KMS-11 (cell line): ENCODE data around the gene SLC26A1.

ENCODE experiments used
- H2AFZ ChIP-seq: fragments of 200-600 bp; sonication (generic); 2 replicates; pipeline ENCODE4 v1.6.1; 2016; ENCODE audit warnings: antibody characterized with exemption, mixed run types, low read depth
- H3K27ac ChIP-seq: fragments of 200-600 bp; sonication (generic); 2 replicates; pipeline ENCODE4 v1.6.1; 2016; ENCODE audit warnings: mild to moderate bottlenecking, mixed run types
- H3K27me3 ChIP-seq: fragments of 200-600 bp; sonication (generic); 2 replicates; pipeline ENCODE4 v1.6.1; 2017; ENCODE audit warnings: mild to moderate bottlenecking, low read depth, mixed run types, moderate library complexity; ENCODE audit not compliant: insufficient read depth
- H3K36me3 ChIP-seq: fragments of 200-600 bp; sonication (generic); 2 replicates; pipeline ENCODE4 v1.6.1; 2017; ENCODE audit warnings: mild to moderate bottlenecking, mixed run types; ENCODE audit not compliant: insufficient read depth
- H3K4me1 ChIP-seq: fragments of 200-600 bp; sonication (generic); 2 replicates; pipeline ENCODE4 v1.6.1; 2016; ENCODE audit warnings: mild to moderate bottlenecking, low read depth, mixed run types; ENCODE audit not compliant: poor library complexity, severe bottlenecking
- H3K4me2 ChIP-seq: fragments of 200-600 bp; sonication (generic); 2 replicates; pipeline ENCODE4 v1.7.0; 2016; ENCODE audit warnings: mild to moderate bottlenecking, mixed run types
- H3K4me3 ChIP-seq: fragments of 200-600 bp; sonication (generic); IDR thresholded peaks from 2 replicates; pipeline ENCODE4 v1.6.1; 2017; ENCODE audit warnings: low read depth, low read length, mixed read lengths; ENCODE audit not compliant: insufficient read depth
- H3K79me2 ChIP-seq: fragments of 200-600 bp; sonication (generic); 2 replicates; pipeline ENCODE4 v1.6.1; 2016; ENCODE audit warnings: low read depth, mixed run types; ENCODE audit not compliant: insufficient read depth
- H3K9ac ChIP-seq: fragments of 200-600 bp; sonication (generic); 2 replicates; pipeline ENCODE4 v1.6.1; 2016; ENCODE audit warnings: mild to moderate bottlenecking, mixed run types
- H4K20me1 ChIP-seq: fragments of 200-600 bp; sonication (generic); 2 replicates; pipeline ENCODE4 v1.6.1; 2016; ENCODE audit warnings: mild to moderate bottlenecking, mixed run types; ENCODE audit not compliant: insufficient read depth
- CTCF ChIP-seq: fragments of 200-600 bp; sonication (generic); conservative IDR thresholded peaks from 2 replicates; pipeline ENCODE4 v1.6.1; 2017; ENCODE audit warnings: low read depth, mild to moderate bottlenecking, antibody characterized with exemption, low read length, moderate library complexity, mixed read lengths

The SLC26A1 gene

DNA sequence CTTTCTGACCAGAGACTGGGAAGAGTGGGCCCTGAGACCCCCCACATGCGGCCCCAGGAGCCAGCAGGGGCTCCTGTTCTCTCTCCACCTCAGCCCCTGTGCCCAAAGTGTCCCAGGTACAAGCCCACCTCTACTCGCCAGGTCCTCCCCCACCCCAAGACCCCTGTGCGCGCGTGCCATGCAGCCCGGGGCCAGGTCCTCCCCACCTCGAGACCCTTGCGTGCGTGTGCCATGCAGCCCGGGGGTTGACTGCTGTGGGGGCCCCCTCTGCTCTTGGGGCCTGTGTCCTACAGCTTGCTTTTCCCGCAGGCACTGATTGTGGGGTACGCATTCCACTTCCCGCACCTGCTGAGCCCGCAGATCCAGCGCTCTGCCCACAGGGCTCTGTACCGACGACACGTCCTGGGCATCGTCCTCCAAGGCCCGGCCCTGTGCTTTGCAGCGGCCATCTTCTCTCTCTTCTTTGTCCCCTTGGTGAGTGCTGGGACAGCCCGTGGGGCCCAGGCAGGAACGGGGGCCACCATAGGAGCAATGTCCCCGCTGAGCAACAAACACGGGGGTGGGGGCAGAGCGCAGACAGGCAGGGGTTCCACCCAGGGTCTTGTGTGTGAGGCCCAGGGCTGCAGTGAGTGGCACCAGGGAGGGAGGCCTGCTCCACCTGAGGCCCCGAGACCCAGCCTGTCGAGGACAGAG is 40.2 kb downstream of the SLC26A1 start:
- no peaks in the 10 kb centered on the region for H3K4me1 ChIP-seq
- no peaks in the 10 kb centered on the region for H3K36me3 ChIP-seq
- no peak overlapping the region for H3K27ac ChIP-seq
- H4K20me1 ChIP-seq: no peaks in the 10 kb centered on the region
- H3K4me2 ChIP-seq: no peak overlapping the region
- H3K27me3 ChIP-seq: no peaks in the 10 kb centered on the region
- TF ChIP-seq CTCF: no peak
- no peak overlapping the region for H3K4me3 ChIP-seq
- H2AFZ ChIP-seq: no peak overlapping the region
- no peak overlapping the region for H3K9ac ChIP-seq
- H3K79me2 ChIP-seq: no peaks in the 10 kb centered on the region

DNA sequence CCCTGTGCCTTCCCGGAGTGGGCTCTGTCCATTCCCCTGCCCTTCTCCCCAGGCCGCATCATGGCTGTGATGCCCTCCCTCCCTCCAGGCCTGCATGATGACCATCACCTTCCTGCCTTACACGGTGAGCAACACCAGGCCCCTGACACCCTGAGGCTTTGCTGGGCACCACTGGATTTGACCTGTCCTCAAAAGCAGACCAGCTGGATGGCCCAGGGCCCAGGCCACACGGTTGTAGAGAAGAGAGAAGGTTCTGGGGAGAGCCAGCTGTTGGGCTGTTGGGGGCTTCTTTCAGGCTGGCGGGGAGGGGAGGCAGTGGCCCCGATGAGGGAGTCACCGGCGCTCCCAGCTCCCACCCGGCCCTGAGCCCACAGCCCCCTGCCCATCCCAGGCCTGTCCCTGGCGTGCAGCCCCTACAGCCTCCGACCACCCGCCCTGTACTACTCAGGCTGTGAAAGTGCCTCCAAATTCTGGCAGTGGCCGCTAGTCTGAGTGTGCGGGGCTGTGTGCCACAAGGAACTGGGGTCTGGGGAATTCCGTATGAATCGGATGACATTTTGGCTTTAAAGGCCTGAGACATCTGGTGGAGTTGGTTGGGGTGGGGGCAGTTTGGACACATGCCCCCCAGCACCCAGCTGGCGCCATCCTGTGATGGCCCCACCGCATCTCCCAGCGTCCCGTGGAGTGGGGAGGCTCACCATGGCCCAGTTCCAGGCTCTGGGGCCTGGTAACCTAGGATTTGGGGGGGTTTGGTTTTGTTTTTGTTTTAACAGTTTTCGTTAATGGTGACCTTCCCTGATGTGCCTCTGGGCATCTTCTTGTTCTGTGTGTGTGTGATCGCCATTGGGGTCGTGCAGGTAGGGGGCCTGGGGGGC is 41.4 kb downstream of the SLC26A1 start:
- H3K27ac ChIP-seq: no peak overlapping the region
- H2AFZ ChIP-seq: no peak overlapping the region
- H3K9ac ChIP-seq: no peak overlapping the region
- H3K36me3 ChIP-seq: no peaks in the 10 kb centered on the region
- H4K20me1 ChIP-seq: no peaks in the 10 kb centered on the region
- no peaks in the 10 kb centered on the region for H3K79me2 ChIP-seq
- no peak overlapping the region for H3K4me2 ChIP-seq
- H3K4me3 ChIP-seq: no peak overlapping the region
- H3K27me3 ChIP-seq: no peaks in the 10 kb centered on the region
- no peak for TF ChIP-seq CTCF
- H3K4me1 ChIP-seq: no peaks in the 10 kb centered on the region

- no peak overlapping the region for H3K9ac ChIP-seq
- H3K27ac ChIP-seq: no peak overlapping the region
- no peak for TF ChIP-seq CTCF
- H4K20me1 ChIP-seq: no peaks in the 10 kb centered on the region
- H3K27me3 ChIP-seq: no peaks in the 10 kb centered on the region
- no peaks in the 10 kb centered on the region for H3K79me2 ChIP-seq
- no peak overlapping the region for H3K4me3 ChIP-seq
- no peaks in the 10 kb centered on the region for H3K36me3 ChIP-seq
- H2AFZ ChIP-seq: no peak overlapping the region
- no peaks in the 10 kb centered on the region for H3K4me1 ChIP-seq
- no peak overlapping the region for H3K4me2 ChIP-seq
Observed at GRCh38 chr4:951186-951585, 42.0 kb downstream of the SLC26A1 start.

DNA sequence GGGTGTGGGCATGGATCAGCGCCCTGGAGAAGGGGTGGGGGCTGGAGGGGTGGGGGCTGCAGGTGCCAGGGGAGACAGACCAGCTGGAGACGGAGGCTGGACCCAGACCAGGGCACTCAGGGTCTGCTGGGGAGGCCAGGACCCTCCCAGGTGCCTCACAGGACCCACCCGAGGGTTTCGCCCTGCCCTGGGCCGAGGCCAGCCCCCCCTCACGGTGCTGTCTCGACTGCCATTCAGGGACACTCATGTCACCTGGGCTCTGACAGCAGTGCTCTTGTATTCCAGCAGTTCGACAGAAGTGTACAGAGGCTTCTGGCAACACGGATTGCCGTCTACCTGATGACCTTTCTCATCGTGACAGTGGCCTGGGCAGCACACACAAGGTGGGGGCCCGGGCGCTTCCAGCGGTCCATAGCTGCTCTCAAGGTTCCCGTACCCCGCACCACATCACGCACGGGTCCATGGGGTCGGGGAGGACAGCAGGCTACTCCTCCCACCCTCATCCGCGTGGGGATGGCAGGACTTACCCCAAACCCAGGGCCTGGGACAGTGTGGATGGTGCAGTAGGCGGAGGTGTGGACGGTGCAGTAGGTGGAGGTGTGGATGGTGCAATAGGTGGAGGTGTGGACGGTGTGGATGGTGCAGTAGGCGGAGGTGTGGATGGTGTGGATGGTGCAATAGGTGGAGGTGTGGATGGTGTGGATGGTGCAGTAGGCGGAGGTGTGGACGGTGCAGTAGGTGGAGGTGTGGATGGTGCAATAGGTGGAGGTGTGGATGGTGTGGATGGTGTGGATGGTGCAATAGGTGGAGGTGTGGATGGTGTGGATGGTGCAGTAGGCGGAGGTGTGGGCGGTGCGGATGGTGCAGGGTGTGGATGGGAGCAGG is 42.8 kb downstream of the SLC26A1 start:
- no peaks in the 10 kb centered on the region for H4K20me1 ChIP-seq
- no peak overlapping the region for H3K9ac ChIP-seq

More for the DNA sequence above, 42.8 kb downstream of the SLC26A1 start:
- no peaks in the 10 kb centered on the region for H3K27me3 ChIP-seq
- no peaks in the 10 kb centered on the region for H3K79me2 ChIP-seq
- no peaks in the 10 kb centered on the region for H3K36me3 ChIP-seq
- H2AFZ ChIP-seq: no peak overlapping the region
- no peak overlapping the region for H3K27ac ChIP-seq
- no peaks in the 10 kb centered on the region for H3K4me1 ChIP-seq
- H3K4me3 ChIP-seq: no peak overlapping the region
- TF ChIP-seq CTCF: no peak
- no peak overlapping the region for H3K4me2 ChIP-seq
